Kidney (tissue), 14 donors: ENCODE data around the gene GFRA1. TPM values are rescaled to one million over a fixed set of nuclear protein-coding genes. Genes with fewer than 3 reads are reported as not detected.

ENCODE experiments used
- DNase-seq, 5 donors: peaks; one replicate each; pipeline ENCODE4 v3.0.0-alpha.2; 2013 to 2020
- FAIRE-seq: peaks from 2 replicates; lab custom pipeline; 2012; peaks lifted over from hg19 to GRCh38; lab: Jason Lieb, UNC
- H3K27ac ChIP-seq, 2 donors: one replicate each; pipeline ENCODE4 v1.7.0; 2013; ENCODE audit warnings: low read depth in 2 of 2, low read length in 2 of 2, inconsistent platforms in 1 of 2
- H3K27me3 ChIP-seq: one replicate; pipeline ENCODE4 v1.7.1; 2013; ENCODE audit warnings: low read length, inconsistent platforms; ENCODE audit not compliant: control insufficient read depth, insufficient read depth
- H3K36me3 ChIP-seq, 3 donors: one replicate each; pipeline versions ENCODE4 v1.7.0 to v1.7.1; 2013; ENCODE audit warnings: low read length in 3 of 3, control low read depth in 1 of 3, inconsistent platforms in 1 of 3; ENCODE audit not compliant: insufficient read depth in 3 of 3, control insufficient read depth in 2 of 3
- H3K4me1 ChIP-seq, 3 donors: one replicate each; pipeline versions ENCODE4 v1.7.0 to v1.7.1; 2013; ENCODE audit warnings: low read length in 3 of 3, inconsistent platforms in 1 of 3, low read depth in 1 of 3; ENCODE audit not compliant: control insufficient read depth in 2 of 3, insufficient read depth in 2 of 3
- H3K4me3 ChIP-seq, 3 donors: one replicate each; pipeline versions ENCODE4 v1.7.0 to v1.8.1; 2013; ENCODE audit warnings: low read length in 3 of 3, control low read depth in 1 of 3, inconsistent platforms in 1 of 3
- H3K9ac ChIP-seq, 3 donors: one replicate each; pipeline versions ENCODE4 v1.7.0 to v1.7.1; 2013; ENCODE audit warnings: low read length in 3 of 3, control low read depth in 1 of 3, inconsistent platforms in 1 of 3
- H3K9me3 ChIP-seq, 3 donors: one replicate each; pipeline versions ENCODE4 v1.7.0 to v1.7.1; 2013; ENCODE audit warnings: low read length in 3 of 3, control low read depth in 1 of 3, inconsistent platforms in 1 of 3; ENCODE audit not compliant: control insufficient read depth in 2 of 3, insufficient read depth in 1 of 3
- CTCF ChIP-seq: IDR thresholded peaks from 3 replicates; pipeline ENCODE4 v1.5.1; 2012; ENCODE audit warnings: mild to moderate bottlenecking, moderate library complexity, borderline replicate concordance; ENCODE audit not compliant: insufficient read depth; ENCODE audit errors: extremely low read depth
- intact Hi-C: fragments of 100-400 bp; cut with DNase I; formaldehyde crosslinking; loops from one replicate; pipeline ENCODE4 v1.11.1; 2022
- polyA plus RNA-seq: library from polyadenylated mRNA; stranded (reverse); fragments of 350-450 nt; fragmentation: Illumina TruSeq; extraction: RNeasy Lipid Tissue Mini Kit (QIAGEN cat#74804); gene quantifications from one replicate; pipeline ENCODE4 v1.2.3, GENCODE V29; 2014; ENCODE audit warnings: low read depth, low replicate concordance; ENCODE audit not compliant: insufficient read depth
- total RNA-seq: library from RNA; stranded (reverse); fragmentation: NEBNext Ultra II Directional; extraction: Animal tissue kit (Norgen Biotek cat#: 25700); gene quantifications from one replicate; pipeline ENCODE4 v1.2.1, GENCODE V29; 2021
- donor health status: control.
- donor health status: control.
- donor health status: control.
- donor health status: control.
- donor health status: control.
- donor health status: DM: yes; HTN: yes; CAD: no.
- donor health status: Normal renal cell carcinoma (clear cell type).

GFRA1 gene
- total and polyA plus RNA-seq, 2 donors from 2014 or later: 3.0 to 22.3 TPM

GRCh38 chr10:116237260-116237659 lies 35.7 kb downstream of the GFRA1 start:
- H3K36me3 ChIP-seq: no peaks in the 10 kb centered on the region
- FAIRE-seq (no peak), DNase-seq (peak in 1 of 5 donors; percentile 65)
- H3K9me3 ChIP-seq: peaks cover 0 to 3% (median 0%) of the 10 kb centered on the region in 3 donors
- H3K27me3 ChIP-seq: no peaks in the 10 kb centered on the region
- no peak overlapping the region for H3K4me3 ChIP-seq
- no peak overlapping the region for H3K9ac ChIP-seq
- intact Hi-C loops: no loop called here
- no peaks in the 10 kb centered on the region for H3K4me1 ChIP-seq
- no peak overlapping the region for H3K27ac ChIP-seq
- TF ChIP-seq CTCF: no peak

GRCh38 chr10:116233230-116233629 lies 39.8 kb downstream of the GFRA1 start:
- DNase-seq (no peak), FAIRE-seq (no peak)
- peaks cover 0 to 3% (median 0%) of the 10 kb centered on the region in 3 donors for H3K9me3 ChIP-seq

DNA sequence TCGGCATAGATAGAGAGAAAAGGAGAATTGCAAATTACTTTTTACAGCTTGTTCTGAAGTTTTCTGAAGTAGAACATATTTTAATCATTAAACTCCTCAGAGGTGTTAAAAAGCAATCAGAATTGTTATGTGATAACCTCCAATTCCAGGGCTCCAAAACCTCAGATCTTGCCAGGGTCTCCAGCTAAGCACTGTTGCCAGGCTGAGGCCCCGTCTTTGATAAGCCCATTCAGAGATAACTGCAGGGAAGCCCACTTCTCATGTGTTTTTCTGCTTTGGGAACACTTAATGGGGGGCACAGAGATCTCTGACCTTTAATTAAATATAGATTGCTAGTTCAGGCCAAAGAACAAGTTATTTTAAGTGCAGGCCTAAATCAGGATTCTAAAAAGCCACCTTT lies 40.4 kb downstream of the GFRA1 start:
- intact Hi-C loops: no loop called here
- H3K27me3 ChIP-seq: no peaks in the 10 kb centered on the region
- no peak overlapping the region for H3K27ac ChIP-seq
- H3K4me3 ChIP-seq: no peak overlapping the region
- H3K4me1 ChIP-seq: no peaks in the 10 kb centered on the region
- H3K9ac ChIP-seq: no peak overlapping the region
- no peaks in the 10 kb centered on the region for H3K36me3 ChIP-seq
- TF ChIP-seq CTCF: no peak
- FAIRE-seq: no peak
- peaks cover 0 to 3% (median 0%) of the 10 kb centered on the region in 3 donors for H3K9me3 ChIP-seq
- DNase-seq: no peak

More at GRCh38 chr10:116233230-116233629, 39.8 kb downstream of the GFRA1 start:
- Histone ChIP-seq H3K27me3 (no peaks in the 10 kb centered on the region), H3K4me1 (no peaks in the 10 kb centered on the region), H3K9ac (no peak overlapping the region), H3K27ac (no peak overlapping the region), H3K36me3 (no peaks in the 10 kb centered on the region), H3K4me3 (no peak overlapping the region)
- intact Hi-C loops: no loop called here
- no peak for TF ChIP-seq CTCF

- DNase-seq: no peak
- no peak overlapping the region for H3K27ac ChIP-seq
- no peak overlapping the region for H3K9ac ChIP-seq
- intact Hi-C loops: no loop called here
- H3K36me3 ChIP-seq: no peaks in the 10 kb centered on the region
- no peak for TF ChIP-seq CTCF
- H3K9me3 ChIP-seq: no peaks in the 10 kb centered on the region
- H3K4me1 ChIP-seq: no peaks in the 10 kb centered on the region
- H3K4me3 ChIP-seq: no peak overlapping the region
- H3K27me3 ChIP-seq: no peaks in the 10 kb centered on the region
- no peak for FAIRE-seq
These were observed 46.2 kb downstream of the GFRA1 start for GRCh38 chr10:116226766-116227165.
